ENCODE data around the gene CCT5. TPM values are rescaled to one million over a fixed set of nuclear protein-coding genes. Genes with fewer than 3 reads are reported as not detected.

CCT5 gene
- total RNA-seq, 4 donors from 2014 or later, result 69.1 to 150 (median 125) TPM

DNA sequence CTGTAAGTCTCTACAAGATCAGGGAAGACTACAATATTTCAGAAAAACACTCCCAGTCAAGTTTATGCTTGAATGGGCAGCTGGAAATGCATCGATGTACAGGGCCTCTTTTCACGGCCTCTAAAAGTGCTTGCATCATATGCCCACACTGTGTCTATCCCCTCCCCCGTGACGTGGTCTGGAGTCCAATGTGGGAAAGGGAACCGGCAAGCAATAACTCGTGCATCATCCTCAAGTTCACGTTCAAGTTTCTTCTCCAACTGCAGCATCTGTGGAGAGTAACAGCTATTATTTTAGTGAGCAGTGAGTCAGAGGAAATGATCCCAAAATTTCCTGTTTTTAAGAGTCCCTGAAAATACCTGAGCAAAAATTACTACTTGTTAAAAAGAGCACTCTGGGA is 22.7 kb upstream of the CCT5 start:
- no peak for DNase-seq (ENCODE audit: low spot score in 2 of 2)
- H3K4me3 ChIP-seq (ENCODE audit: low read depth, poor library complexity, severe bottlenecking), result no peak overlapping the region
- TF ChIP-seq, protein P1, sequence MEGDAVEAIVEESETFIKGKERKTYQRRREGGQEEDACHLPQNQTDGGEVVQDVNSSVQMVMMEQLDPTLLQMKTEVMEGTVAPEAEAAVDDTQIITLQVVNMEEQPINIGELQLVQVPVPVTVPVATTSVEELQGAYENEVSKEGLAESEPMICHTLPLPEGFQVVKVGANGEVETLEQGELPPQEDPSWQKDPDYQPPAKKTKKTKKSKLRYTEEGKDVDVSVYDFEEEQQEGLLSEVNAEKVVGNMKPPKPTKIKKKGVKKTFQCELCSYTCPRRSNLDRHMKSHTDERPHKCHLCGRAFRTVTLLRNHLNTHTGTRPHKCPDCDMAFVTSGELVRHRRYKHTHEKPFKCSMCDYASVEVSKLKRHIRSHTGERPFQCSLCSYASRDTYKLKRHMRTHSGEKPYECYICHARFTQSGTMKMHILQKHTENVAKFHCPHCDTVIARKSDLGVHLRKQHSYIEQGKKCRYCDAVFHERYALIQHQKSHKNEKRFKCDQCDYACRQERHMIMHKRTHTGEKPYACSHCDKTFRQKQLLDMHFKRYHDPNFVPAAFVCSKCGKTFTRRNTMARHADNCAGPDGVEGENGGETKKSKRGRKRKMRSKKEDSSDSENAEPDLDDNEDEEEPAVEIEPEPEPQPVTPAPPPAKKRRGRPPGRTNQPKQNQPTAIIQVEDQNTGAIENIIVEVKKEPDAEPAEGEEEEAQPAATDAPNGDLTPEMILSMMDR (IDR thresholded peaks at IDR 0.05), result no peak
- TF ChIP-seq POLR2A (IDR thresholded peaks at IDR 0.05), result no peak
- intact Hi-C loops (cut with DNase I; ENCODE audit: low total_unique reads), result no loop called here
- WGBS, 2 donors, result 75 to 80% methylated on average over 7 of the region's 7 CpGs

DNA sequence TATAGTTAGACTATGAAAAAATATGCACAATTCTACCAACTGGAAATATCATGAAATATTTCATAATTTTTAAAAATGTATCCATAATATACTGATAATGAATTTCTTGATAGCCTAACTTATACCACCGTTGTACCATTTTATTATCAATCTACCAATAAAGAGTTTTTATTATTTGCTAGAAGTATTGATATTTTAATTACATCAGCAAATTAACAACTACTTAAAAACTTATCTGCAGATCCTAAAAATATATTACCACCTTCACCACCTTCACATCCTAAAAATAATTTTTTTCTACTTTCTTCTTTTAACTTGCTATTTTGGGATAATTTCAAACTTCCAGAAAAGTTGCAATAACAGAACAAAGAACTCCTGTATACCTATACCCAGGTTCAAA is 21.8 kb upstream of the CCT5 start:
- WGBS, 2 donors, result 93 to 96% methylated on average over 1 of the region's 1 CpG
- intact Hi-C loops (cut with DNase I; ENCODE audit: low total_unique reads), result no loop called here
- TF ChIP-seq POLR2A (IDR thresholded peaks at IDR 0.05), result no peak
- TF ChIP-seq, protein P1 (IDR thresholded peaks at IDR 0.05), result no peak
- no peak overlapping the region for H3K4me3 ChIP-seq (ENCODE audit: low read depth, poor library complexity, severe bottlenecking)
- DNase-seq (ENCODE audit: low spot score in 2 of 2), result no peak

DNA sequence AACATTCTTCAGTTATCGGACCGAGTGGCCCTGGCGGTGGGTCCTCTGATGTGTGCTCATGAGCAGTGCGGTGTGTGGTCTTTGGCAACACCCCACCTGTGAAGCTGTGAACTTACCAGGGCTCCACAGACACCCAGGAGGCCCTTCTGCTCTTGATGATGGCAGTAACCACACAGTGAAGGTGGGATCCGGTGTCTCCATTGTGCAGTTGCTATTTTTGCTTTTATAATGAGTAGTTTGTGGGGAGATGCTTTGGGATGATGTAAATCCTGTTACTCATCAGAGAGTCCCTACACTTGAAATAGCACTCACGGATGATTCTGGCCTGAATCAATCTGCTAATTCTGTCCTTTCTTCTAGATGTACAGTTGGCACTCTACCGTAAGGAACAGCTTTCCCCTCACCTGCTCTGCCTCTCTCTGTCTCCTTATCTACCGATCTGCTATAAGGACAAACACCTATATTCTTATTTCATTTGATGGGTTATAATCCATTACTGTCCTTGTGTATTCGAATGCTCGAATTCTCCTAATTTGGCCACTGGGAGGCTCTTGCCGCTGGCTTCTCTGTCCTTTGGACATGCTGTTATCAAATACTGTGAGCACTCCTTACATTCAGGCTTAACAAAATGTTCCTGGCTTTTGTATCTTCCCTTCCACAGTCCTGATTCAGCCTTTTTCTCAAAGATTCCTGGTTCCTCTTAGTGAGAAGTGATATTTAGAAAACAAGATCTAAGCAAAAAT is 20.6 kb upstream of the CCT5 start:
- no peak overlapping the region for H3K4me3 ChIP-seq (ENCODE audit: low read depth, poor library complexity, severe bottlenecking)
- 91 to 93% methylated on average over 11 of the region's 11 CpGs for WGBS, 2 donors
- DNase-seq (ENCODE audit: low spot score in 2 of 2), result no peak
- TF ChIP-seq POLR2A (IDR thresholded peaks at IDR 0.05), result no peak
- TF ChIP-seq, protein P1 (IDR thresholded peaks at IDR 0.05), result no peak
- intact Hi-C loops (cut with DNase I; ENCODE audit: low total_unique reads), result loop anchor here (5.0 kb wide), 1 partner anchor 832 kb away; no protein-coding TSS in a partner anchor

- intact Hi-C loops (cut with DNase I; ENCODE audit: low total_unique reads), result loop anchor here (5.0 kb wide), 1 partner anchor 835 kb away; no protein-coding TSS in a partner anchor
- TF ChIP-seq POLR2A (IDR thresholded peaks at IDR 0.05), result no peak
- TF ChIP-seq, protein P1 (IDR thresholded peaks at IDR 0.05), result no peak
- no peak for DNase-seq (ENCODE audit: low spot score in 2 of 2)
- no peak overlapping the region for H3K4me3 ChIP-seq (ENCODE audit: low read depth, poor library complexity, severe bottlenecking)
- 94 to 97% methylated on average over 9 of the region's 9 CpGs for WGBS, 2 donors
These were observed 17.7 kb upstream of the CCT5 start for GRCh38 chr5:10232386-10232785.

DNA sequence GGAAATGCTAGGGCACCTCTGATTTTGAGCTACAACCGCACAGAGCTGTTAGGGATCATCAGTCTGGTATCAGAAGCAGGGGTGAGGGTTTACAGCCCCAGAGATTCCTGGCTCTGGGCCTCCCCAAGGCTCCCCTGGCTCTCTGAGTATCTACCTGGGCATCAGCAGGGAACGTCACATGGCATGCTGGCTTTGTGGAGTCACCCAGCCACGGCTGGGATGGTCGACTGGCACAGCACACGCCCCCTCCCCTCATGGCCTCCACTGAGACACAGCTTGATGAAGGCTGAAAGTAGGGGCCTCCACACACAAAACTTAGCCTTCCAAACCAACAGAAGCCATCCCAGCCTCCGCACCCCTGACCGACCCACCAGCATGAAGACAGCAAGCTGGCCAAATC is 17.1 kb upstream of the CCT5 start:
- H3K4me3 ChIP-seq (ENCODE audit: low read depth, poor library complexity, severe bottlenecking), result no peak overlapping the region
- intact Hi-C loops (cut with DNase I; ENCODE audit: low total_unique reads), result loop anchor here (5.0 kb wide), 1 partner anchor 836 kb away; no protein-coding TSS in a partner anchor
- TF ChIP-seq, protein P1 (IDR thresholded peaks at IDR 0.05), result no peak
- no peak for TF ChIP-seq POLR2A (IDR thresholded peaks at IDR 0.05)
- 82 to 86% methylated on average over 7 of the region's 7 CpGs for WGBS, 2 donors
- DNase-seq (ENCODE audit: low spot score in 2 of 2), result no peak
